Activated CD8-positive, alpha-beta memory T cell treated with anti-CD3 and anti-CD28 coated beads, Interleukin-2, amount 50 U/mL, for 4 hours (primary cell): Measurements from ENCODE around the gene UTF1.
"Not testable (repeated sequence)": the region's sequence is repeated elsewhere in the genome, so short reads cannot be mapped to it uniquely, and the experiment has no call there.

Experiments
- DNase-seq: peaks from one replicate; pipeline ENCODE4 v3.0.0-alpha.2; 2020

The UTF1 gene

DNA sequence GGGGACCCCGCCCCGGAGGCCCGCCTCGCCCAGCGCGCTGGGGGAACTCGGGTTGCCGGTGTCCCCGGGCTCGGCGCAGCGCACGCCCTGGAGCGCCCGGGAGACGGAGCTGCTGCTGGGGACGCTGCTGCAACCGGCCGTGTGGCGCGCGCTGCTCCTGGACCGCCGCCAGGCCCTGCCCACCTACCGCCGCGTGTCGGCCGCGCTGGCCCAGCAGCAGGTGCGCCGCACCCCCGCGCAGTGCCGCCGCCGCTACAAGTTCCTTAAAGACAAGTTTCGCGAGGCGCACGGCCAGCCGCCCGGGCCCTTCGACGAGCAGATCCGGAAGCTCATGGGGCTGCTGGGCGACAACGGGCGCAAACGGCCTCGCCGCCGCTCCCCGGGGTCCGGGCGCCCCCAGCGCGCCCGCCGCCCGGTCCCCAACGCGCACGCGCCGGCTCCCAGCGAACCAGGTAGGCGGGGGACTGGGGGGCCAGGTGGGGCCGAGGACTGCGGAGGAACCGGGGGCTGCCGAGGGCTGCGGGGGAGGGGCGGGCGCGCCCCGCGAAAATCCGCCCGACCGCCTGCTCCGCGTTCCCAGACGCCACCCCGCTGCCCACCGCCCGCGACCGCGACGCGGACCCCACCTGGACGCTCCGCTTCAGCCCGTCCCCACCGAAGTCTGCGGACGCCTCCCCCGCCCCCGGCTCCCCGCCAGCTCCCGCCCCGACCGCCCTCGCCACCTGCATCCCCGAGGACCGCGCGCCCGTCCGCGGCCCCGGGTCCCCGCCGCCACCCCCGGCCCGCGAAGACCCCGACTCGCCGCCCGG lies 574 bp downstream of the UTF1 start:
- no peak for DNase-seq

DNA sequence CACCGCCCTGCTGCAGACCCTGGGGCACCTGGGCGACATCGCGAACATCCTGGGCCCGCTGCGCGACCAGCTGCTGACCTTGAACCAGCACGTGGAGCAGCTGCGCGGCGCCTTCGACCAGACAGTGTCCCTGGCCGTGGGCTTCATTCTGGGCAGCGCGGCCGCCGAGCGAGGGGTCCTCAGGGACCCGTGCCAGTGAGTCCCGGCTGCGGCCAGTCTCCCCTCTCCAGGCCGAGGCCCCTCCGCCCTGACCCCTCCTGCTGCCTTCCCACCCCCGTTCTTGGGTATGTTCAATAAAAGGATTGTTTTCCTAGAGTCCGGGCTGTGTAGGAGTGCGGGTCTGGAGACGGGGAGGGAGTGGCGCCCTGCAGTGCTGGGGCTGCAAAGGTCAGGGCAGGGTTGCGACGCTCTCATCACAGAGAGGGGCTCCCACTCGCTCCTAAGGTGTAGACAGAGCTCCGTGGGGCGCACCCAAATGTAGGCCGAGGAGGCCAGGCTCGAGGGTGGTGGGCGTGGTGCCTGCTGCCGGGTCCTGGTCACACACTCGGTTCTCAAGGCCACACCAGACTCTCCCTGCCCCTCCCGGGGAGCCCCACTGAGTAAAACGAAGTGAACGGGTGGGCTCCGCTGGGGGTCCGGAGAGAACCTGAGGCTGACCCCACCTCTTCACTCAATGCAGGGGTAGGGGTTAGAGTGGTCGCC lies 1.4 kb downstream of the UTF1 start:
- DNase-seq = no peak

DNA sequence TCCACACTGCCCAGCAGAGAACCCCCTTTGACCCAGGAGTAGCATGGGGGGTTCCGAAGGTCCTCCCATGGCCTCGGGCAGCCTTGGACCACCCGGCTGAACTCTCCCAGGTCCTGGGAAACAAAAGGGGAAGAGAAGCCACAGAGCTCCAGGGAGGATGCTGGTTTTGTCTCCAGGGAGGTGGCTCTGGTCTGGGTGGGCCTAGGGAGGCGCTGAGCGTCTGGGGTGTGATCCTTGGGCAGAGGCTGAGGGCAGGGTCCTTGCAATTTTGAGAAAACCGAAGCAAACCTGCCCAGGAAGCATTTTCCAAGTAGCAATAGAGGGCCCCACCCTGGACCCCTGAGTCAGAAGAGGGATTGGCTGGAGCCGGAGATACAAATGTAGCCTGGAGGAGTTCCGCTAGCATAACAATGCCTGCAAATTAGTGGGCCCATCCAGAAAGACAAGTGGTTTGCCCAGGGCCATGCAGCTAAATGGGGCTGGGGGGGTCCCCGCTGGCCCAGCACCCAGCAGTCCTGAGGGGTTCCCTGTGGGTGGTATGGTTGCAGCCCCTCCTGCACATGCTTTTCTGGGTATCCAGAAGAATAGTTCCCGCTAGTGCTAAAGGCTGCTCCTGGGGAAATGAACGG lies 2.0 kb downstream of the UTF1 start:
- DNase-seq = no peak

DNA sequence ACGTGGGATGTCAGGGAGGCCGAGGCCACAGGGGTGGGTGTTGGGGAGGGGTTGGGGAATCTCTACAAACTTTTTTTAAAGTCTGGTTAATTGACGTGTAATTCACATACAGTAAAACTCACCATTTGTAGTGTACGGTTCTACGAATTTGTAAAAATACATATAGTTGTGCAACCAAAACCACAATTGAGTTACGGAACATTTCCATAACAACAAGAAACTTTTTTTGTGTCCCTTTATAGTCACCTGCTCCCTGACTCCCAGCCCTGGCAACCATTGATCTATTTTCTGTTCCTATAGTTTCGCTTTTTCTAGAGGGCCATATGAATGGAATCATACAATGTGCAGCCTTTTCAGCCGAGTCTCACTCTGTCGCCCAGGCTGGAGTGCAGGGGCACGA lies 4.8 kb downstream of the UTF1 start:
- DNase-seq = not testable (repeated sequence)

DNA sequence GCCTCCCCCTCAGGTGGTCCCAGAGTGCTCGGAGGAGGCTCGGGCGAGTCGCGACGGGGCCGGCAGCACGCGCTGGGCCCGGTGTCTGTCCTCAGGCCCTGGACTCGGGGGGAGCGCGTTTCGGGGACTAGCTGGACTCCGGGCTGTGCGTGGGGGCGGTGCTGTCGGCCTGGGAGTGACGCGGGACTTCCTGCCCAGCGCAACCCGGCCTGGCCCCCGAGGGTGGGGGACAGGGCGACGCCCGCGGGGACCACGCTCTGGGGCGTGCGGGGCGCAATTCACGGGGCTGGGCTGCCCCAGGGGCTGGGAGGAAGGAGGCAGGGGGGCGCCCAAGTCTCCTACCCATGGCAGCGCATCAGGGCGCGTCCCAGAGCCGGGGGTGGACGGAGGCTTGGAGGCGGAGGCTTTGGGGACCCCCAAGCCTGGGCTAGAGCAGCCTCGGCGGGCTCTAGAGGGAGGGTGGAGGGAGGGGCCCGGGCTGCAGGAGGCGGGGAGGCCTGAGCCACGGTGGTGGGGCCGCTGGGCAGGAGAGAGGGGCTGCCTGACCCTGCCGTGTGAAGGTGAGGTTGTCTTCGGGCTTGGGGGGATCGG lies 5.3 kb downstream of the UTF1 start:
- no peak for DNase-seq

DNA sequence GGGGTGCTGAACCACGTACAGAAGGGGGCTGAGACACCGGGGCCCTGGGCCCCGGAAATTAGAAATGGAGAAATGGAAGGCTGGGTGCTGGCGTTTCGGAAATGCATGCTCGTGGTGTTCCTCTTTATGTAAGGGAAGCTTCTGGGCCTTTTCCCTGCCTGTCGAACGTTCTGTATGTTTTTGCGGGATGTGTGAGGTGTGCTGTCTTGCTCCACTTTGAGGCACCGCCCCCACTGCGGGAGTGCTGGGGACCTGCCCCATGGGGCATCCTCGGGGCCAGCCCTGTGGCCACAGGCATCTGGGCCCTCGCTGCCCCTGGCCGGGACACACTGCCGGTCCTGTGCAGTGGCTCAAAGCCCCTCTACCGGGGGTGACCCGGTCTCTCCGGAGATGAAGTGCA lies 5.9 kb downstream of the UTF1 start:
- DNase-seq = no peak

DNA sequence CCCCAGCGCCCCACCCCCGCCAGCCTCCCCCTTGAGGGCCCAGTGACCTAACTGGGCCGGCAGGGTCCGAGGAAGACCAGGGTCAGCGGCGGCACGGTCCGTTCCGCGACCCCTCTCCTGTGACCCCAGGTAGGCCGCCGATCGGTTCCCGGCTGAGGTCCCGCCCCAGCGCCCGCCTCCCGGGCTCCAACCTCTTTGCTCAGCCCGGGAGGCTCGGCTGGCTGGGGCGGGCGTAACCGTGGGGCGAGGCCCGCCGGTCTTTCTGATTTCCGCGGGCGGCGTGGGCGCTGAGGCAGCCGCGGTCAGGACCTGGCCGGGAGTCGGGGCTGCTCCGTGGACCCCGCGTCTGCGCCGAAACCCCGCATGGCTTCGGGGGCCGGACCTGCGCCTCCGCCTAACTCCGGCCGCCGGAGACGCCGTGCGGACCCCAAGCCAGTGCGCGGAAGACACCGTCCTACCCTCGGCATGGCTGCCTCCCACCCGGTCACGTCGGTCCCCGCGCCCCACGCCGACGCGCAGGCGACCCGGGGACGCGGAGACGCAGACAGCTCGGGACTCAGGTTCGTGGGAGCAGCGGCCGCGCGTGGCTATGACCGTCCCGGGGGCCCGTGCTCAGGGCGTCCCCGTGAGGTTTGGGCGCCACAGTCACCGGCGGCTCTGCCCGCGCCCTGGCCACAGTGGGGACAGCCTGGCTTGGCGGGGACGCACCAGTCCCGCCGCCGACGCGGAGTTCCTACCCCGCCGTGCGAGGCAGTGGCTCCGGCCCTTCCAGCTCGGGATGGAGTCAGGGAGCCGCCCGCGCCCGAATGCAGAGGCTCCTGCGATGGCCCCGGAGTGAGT lies 6.6 kb downstream of the UTF1 start:
- DNase-seq = no peak

DNA sequence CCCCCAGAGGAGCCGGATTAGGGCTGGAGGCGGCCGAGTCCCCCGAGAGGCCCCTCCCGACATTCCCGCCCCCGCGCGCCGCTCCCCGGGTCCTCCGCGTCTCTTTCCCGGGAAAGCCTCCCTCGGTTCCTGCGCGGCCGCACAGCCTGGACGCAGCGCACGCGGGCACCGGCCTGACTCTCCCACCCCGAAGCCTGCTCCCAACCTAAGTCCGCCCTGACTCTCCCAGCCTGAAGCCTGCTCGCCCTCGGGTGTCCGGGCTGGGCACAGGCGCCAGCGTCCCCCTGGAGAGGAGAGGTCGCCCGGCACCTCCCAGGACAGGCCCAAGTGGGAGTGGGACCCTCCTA lies 7.2 kb downstream of the UTF1 start:
- DNase-seq = no peak

DNA sequence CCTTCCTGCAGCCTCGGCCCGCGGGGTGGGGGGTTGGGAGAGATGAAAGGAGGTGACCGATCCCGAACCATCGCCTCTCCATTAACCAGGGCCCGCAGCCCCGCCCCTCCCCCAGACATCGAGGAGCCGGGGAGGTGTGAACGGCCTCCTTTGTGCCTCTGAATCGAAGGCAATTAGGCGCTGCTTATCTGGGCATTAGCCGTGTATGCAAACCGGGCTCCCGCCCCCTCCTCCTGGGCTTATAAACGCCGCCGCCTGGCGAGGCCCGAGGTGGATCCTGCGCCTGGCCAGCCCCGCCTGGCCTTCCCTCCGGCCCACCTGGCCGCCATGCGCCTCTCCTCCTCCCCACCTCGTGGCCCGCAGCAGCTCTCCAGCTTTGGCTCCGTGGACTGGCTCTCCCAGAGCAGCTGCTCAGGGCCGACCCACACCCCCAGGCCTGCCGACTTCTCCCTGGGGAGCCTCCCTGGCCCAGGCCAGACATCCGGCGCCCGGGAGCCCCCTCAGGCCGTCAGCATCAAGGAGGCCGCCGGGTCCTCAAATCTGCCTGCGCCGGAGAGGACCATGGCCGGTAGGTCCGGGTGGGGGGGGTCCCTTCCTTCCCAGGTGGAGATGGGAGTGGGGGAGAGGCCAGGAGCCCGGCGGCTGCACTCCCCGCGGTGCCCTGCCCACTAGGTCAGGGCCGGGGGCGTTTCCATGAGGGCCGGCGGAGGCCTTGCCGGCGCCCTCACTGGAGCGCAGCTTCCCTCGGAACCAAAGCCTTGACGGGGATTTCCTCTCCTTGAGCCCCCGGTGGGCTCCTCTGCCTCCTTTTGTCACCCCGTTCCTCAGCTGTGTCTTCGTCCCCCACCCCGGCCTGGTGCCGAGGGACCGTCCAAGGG lies 7.8 kb downstream of the UTF1 start, which contains the start of gene VENTX:
VENTX (plus strand) TSS at position 268 of the 878 bp plus-strand sequence; CDS start at position 328, 60 bp downstream.
- no peak for DNase-seq

DNA sequence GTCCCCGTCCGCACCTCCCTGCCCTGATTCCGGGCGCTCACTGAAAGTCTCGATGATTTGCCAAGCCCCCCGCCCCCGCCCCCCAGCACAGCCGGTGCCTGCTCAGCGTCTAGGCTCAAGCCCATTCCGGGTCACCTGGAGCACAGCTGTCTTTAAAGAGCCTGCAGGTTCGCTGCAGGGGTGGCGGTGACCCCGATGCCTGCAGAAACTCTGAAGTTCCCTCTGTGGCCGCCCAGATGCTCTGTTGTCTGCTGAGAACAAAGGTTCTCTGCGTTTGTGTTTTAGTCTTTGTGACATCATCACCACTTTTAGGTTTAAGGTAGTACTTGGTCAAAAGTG lies 8.4 kb downstream of the UTF1 start:
- no peak for DNase-seq

DNA sequence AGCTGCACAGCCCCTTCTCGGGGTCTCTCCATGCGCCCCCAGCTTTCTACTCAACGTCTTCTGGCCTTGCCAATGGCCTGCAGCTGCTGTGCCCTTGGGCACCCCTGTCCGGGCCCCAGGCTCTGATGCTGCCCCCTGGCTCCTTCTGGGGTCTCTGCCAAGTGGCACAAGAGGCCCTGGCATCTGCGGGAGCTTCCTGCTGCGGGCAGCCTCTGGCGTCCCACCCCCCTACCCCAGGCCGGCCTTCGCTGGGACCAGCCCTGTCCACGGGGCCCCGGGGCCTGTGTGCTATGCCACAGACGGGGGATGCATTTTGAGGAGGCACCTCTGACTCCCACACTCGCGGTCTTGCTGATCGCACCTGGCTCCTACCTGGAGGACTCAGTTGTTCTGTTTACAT lies 10.0 kb downstream of the UTF1 start:
- no peak for DNase-seq

DNA sequence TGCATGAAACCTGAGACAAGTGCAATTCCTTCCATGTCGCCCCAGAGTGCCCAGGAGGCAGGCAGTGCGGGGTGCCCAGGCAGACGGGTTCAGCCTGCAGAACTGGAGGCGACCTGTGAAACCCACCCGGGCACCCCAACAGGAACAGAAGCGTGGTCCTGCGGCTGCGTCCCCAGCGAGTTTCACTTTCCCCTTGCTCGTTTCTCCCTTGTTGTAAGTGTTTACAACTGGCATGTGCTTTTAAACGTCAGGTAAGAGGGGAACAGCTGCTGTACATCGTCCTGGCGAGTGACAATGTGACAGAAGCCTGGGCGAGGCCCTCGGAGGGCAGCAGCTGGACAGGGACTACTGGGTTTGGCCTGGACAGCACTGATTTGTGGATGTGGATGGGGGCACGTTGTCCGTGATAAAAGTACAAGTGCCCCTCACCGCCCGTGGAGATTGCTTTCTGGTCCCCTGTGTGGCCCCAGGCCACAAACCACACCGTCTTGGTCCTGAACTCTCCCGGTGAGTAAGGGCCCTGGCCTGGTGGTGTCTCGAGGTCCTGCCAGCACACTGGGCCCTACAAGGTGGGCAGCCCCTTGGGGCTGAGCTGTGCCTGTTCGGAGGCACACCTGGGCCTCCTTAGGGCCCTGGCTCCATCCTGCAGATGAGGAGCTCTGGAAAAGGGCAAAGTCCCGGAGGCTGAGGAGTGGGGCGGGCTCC lies 11.6 kb downstream of the UTF1 start:
- no peak for DNase-seq

DNA sequence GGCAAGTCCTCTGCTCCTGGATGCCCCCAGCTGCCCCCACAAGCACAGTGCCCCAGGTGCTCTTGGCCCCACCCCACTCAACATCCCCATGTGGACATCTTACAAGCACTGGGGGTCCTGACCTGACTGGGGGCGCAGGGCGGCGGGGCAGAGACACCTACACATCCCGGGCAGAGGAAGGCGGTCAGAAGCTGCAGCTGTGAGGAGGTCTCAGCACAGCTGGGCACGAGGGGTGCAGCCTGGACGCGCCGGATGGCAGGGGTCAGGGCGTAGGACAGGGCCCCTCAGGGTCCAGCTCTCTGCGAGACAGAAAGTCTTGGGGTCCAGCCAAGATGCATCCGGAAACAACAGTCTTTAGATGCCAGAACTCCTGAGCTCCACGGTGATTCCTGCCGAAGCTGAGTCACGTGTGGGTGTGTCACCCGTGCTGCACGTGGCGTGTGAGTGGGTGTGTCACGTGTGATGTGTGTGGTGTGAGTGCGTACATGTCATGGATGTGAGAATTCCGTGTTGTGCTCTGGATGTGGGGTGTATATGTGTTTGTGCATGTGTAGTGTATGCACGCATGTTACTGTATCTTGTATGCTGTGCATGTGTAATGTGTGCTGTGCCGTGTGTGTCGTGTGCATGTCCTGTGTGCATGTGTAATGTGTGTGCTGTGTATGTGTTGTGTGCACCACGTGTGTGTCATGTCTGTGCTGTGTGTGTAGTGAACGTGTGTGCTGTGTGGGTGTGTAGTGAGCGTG lies 12.8 kb downstream of the UTF1 start:
- DNase-seq = no peak

DNA sequence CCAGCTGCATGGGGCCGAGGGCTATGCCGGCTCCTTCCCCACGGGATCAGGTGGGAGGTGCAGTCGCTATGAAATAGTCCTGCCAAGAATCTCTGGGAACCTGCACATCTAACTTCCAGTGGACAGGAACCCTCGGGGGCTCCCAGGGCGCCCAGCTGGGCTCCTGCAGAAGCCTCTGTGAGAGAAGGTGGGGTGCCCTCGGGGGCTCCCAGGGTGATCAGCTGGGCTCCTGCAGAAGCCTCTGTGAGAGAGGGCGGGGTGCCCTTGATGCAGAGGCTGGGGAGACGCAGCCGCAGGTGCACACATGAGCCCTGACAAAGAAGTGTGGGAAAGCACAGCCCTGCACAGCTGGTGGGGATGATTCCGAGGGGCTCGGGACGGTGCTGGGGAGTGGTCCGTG lies 13.6 kb downstream of the UTF1 start:
- no peak for DNase-seq

DNA sequence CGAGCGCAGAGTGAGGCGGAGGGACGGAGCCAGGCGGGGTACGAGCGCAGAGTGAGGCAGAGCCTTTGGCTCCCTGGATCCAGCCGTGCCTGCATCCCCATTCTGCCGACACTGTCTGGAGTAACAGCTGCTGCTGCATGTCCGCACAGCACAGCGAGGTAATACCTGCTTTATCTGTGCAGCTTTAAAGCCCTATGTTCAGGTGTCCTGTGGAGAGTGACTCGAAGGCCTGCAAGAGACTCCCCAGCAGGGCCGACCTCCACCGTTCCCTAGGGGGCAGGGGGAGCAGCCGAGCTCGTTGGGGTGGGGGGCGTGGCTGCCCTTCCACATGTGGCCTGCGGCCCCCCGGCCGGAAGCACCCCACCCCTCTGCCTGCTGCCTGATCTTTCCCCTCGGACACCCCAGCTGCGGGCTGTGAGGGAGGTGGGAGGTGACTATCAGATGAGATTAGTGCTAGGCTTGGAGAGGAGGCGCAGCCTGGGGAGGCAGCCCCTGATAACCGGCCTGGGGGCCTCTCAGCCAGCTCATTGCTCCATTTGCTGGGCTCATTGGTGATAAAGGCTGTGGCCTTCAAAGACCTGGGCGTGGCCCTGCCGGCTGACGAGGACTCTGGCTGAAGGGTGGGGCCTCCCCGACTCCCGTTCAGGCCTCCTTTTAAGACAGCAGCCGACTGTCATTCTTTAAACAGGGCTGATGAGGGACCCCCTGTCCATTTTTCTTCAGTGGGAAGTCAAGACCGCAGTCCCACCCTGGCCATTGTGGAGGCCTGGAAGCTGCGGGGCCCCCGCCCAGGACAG lies 15.6 kb downstream of the UTF1 start:
- DNase-seq = no peak

DNA sequence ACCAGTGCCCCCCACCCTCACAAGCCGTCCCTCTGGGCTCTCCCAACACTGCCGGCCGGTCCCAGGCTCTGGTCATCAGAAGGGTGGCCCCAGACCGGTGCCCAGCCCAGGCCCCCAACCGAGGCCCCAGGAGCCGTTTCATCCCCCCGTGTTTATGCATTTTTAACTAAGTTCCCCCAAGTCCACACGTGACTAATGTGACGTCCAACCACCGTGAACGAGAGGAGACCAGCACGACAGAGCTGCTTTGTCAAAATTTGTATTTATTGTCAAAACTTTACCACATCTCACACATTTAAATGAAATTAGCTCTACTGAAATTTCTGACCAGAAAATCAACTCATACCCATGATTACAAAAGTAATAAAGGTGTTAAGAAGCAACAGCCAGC lies 16.2 kb downstream of the UTF1 start:
- DNase-seq = no peak

DNA sequence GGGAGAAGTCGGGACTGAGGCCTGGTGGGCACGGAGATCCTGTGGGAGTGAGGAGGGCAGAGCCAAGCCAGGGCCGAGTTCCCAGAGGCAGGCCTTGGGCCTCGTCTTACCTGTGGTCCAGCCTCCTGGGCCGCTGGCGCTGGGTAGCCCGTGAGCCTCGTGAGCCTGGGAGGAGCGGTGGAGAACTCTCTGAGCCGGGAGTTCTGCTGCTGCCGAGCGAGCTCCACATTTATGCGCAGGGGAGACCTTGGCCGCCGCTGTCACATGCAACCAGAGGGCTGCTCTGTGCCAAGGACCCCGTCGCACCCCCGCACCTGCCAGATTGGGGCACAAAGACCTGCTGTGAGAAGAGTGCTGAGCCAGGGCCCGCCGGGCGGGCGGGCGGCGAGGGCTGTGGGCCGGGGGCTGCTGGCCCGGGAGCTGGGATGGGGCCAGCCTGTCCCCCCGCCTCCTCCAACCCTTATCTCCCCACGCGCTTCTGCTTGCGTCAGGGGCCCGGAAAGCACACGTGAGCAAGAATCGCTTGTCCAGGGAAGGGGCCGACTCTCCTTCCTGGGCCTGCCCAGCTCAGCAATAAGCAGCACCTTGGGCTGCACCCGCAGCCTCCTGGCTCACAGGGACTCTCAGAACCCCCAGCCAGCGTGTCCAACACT lies 17.8 kb downstream of the UTF1 start:
- DNase-seq = no peak

DNA sequence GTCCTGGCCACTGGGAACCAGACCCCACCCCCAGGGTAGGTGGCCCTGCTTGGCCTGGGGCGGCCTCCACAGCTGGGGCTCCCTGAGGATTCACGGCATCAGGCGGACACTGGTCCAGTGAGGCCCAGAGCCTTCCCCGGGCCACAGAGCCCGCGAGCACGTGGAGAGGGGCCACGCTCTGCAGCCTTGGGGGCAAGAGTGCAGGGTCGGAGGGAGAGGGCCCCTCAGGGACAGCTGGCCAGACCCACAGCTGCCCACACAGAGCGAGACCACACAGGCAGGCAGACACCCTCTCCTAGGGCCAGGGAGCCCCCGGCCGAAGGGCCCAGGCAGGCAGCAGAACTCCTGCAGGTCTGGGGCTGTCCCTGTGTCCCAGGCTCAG lies 18.3 kb downstream of the UTF1 start:
- DNase-seq = no peak
